ENCODE measurements around the gene KCNH4.
A peak's percentile ranks its signal among the peaks of the same experiment; 100 is the strongest.

Gene KCNH4

GRCh38 chr17:42119301-42119700, 61.6 kb downstream of the KCNH4 start:
- no peak for DNase-seq (ENCODE audit: low read depth in 1 of 2, low spot score in 1 of 2)

GRCh38 chr17:42118545-42118944, 62.4 kb downstream of the KCNH4 start:
- no peak for DNase-seq (ENCODE audit: low read depth in 1 of 2, low spot score in 1 of 2)

GRCh38 chr17:42118126-42118510, 62.8 kb downstream of the KCNH4 start:
- no peak for DNase-seq (ENCODE audit: low read depth in 1 of 2, low spot score in 1 of 2)

- no peak for DNase-seq (ENCODE audit: low read depth in 1 of 2, low spot score in 1 of 2)
Measured at GRCh38 chr17:42117397-42118125, 63.4 kb downstream of the KCNH4 start.

GRCh38 chr17:42116705-42117396, 64.1 kb downstream of the KCNH4 start:
- DNase-seq (ENCODE audit: low read depth in 1 of 2, low spot score in 1 of 2) = peak; percentile 61

GRCh38 chr17:42114118-42114517, 66.8 kb downstream of the KCNH4 start:
- no peak for DNase-seq (ENCODE audit: low read depth in 1 of 2, low spot score in 1 of 2)

GRCh38 chr17:42113293-42114069, 67.5 kb downstream of the KCNH4 start:
- no peak for DNase-seq (ENCODE audit: low read depth in 1 of 2, low spot score in 1 of 2)

GRCh38 chr17:42112552-42113176, 68.3 kb downstream of the KCNH4 start, which contains the start of gene DHX58:
Gene DHX58, minus strand, starts transcription at chr17:42112714. Its CDS starts 822 bp downstream, at chr17:42111892.
- peak; percentile 46 to 63 for DNase-seq (ENCODE audit: low read depth in 1 of 2, low spot score in 1 of 2)

- no peak for DNase-seq (ENCODE audit: low read depth in 1 of 2, low spot score in 1 of 2)
Measured at GRCh38 chr17:42111871-42112551, 68.9 kb downstream of the KCNH4 start.

GRCh38 chr17:42111265-42111636, 69.7 kb downstream of the KCNH4 start:
- DNase-seq (ENCODE audit: low read depth in 1 of 2, low spot score in 1 of 2) = no peak

- no peak for DNase-seq (ENCODE audit: low read depth in 1 of 2, low spot score in 1 of 2)
Measured at GRCh38 chr17:42110301-42111264, 70.4 kb downstream of the KCNH4 start.

GRCh38 chr17:42109086-42109485, 71.9 kb downstream of the KCNH4 start:
- DNase-seq (ENCODE audit: low read depth in 1 of 2, low spot score in 1 of 2) = no peak

GRCh38 chr17:42107597-42108576, 73.1 kb downstream of the KCNH4 start:
- peak; percentile 85 to 92 for DNase-seq (ENCODE audit: low read depth in 1 of 2, low spot score in 1 of 2)

GRCh38 chr17:42107124-42107523, 73.8 kb downstream of the KCNH4 start:
- DNase-seq (ENCODE audit: low read depth in 1 of 2, low spot score in 1 of 2) = no peak
